ENCODE results near the gene HBS1L. TPM values are rescaled to one million over a fixed set of nuclear protein-coding genes. Genes with fewer than 3 reads are reported as not detected.

Gene HBS1L
- total and polyA plus RNA-seq, 9 donors: 25.4 to 68.1 (median 55.9) TPM

DNA sequence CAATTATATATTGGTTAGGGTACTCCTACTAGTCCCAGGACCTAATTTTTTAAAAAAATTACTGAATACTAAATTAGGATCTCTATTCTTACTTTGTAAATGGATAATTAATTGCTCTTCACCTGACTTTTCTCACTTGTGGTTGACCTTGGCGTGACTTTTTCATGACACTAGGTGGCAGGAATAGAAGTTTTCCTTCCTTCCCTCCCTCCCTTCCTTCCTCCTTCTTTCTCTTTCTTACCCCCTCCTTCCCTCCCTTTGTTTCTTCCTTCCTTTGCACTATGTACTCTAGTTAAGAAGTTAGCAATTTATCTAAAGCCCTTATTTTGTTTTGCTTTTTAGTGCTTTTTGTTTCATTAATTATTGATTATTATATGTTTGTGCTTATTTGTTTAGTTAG is 20.4 kb upstream of the HBS1L start:
- intact Hi-C loops (cut with DNase I): no loop called here
- TF ChIP-seq, protein P1, sequence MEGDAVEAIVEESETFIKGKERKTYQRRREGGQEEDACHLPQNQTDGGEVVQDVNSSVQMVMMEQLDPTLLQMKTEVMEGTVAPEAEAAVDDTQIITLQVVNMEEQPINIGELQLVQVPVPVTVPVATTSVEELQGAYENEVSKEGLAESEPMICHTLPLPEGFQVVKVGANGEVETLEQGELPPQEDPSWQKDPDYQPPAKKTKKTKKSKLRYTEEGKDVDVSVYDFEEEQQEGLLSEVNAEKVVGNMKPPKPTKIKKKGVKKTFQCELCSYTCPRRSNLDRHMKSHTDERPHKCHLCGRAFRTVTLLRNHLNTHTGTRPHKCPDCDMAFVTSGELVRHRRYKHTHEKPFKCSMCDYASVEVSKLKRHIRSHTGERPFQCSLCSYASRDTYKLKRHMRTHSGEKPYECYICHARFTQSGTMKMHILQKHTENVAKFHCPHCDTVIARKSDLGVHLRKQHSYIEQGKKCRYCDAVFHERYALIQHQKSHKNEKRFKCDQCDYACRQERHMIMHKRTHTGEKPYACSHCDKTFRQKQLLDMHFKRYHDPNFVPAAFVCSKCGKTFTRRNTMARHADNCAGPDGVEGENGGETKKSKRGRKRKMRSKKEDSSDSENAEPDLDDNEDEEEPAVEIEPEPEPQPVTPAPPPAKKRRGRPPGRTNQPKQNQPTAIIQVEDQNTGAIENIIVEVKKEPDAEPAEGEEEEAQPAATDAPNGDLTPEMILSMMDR (IDR thresholded peaks at IDR 0.05): no peak
- TF ChIP-seq EP300 (IDR thresholded peaks at IDR 0.05): no peak
- no peak for TF ChIP-seq POLR2A (IDR thresholded peaks at IDR 0.05)
- DNase-seq: no peak
- H3K4me3 ChIP-seq: no peak overlapping the region
- no peaks in the 10 kb centered on the region for H3K36me3 ChIP-seq
- 31 to 39% (median 35%) methylated on average over 1 of the region's 1 CpG for WGBS, 3 donors
- H3K27me3 ChIP-seq: no peaks in the 10 kb centered on the region
- H3K4me1 ChIP-seq (ENCODE audit: insufficient read depth): no peaks in the 10 kb centered on the region
- H3K27ac ChIP-seq: no peak overlapping the region
- H3K9me3 ChIP-seq: no peaks in the 10 kb centered on the region

DNA sequence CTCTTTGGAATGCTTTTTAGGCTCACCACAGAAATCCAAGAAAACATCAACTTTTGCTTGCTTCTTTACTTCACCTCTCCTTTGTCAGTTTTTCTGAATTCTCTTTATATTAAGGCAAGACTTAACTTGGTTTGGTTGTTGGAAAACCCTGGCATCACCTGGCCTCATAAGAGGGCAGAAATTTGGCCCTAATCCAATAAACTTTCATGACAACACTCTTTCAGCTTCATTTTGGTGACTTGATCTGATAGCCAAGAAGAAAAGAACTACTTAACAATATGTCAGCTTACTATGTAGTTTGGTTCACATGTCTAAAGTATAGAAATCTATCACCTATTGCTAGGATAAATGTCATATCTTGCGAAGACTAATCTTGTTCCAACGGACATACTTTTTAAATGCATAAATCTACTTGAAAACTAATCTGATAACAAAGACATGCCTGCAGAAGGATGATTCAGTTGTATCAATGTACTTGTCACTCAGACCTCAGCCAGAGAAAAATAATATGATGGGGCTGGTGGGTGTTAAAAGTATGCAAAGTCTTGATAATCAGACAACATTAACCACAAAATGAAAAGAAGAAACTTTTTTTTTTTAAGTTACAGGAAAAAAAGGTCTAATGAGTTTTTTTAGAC is 19.3 kb upstream of the HBS1L start:
- Histone ChIP-seq H3K36me3 (no peaks in the 10 kb centered on the region), H3K4me1 (ENCODE audit: insufficient read depth) (no peaks in the 10 kb centered on the region), H3K27me3 (no peaks in the 10 kb centered on the region), H3K9me3 (no peaks in the 10 kb centered on the region), H3K27ac (no peak overlapping the region), H3K4me3 (no peak overlapping the region)
- WGBS, 3 donors: 51 to 73% (median 69%) methylated on average over 2 of the region's 2 CpGs
- no peak for DNase-seq
- TF ChIP-seq, protein P1 (IDR thresholded peaks at IDR 0.05): no peak
- TF ChIP-seq EP300 (IDR thresholded peaks at IDR 0.05) (no peak), POLR2A (IDR thresholded peaks at IDR 0.05) (no peak)
- intact Hi-C loops (cut with DNase I): no loop called here

DNA sequence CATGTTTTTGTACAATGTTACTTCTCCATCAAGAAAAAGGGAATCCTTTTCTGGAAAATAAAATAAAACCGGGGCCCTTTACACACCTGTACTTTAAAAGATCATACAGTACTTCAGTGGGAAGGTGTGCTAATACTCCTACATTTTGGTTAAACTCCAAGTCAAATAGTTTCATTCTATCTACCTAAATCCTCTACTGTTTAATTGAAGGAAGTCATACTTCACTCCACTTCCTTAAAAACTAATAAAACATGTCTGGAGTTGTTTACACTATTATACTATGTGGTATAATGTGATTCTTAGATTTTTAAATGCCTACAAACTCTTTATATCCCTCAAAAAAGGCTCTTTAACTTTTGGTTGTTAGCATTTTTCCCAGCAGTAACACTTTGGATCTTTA is 18.6 kb upstream of the HBS1L start:
- Histone ChIP-seq H3K36me3 (no peaks in the 10 kb centered on the region), H3K4me1 (ENCODE audit: insufficient read depth) (no peaks in the 10 kb centered on the region), H3K4me3 (no peak overlapping the region), H3K27ac (no peak overlapping the region), H3K27me3 (no peaks in the 10 kb centered on the region), H3K9me3 (no peaks in the 10 kb centered on the region)
- intact Hi-C loops (cut with DNase I): no loop called here
- TF ChIP-seq, protein P1 (IDR thresholded peaks at IDR 0.05): no peak
- TF ChIP-seq POLR2A (IDR thresholded peaks at IDR 0.05): no peak
- no peak for TF ChIP-seq EP300 (IDR thresholded peaks at IDR 0.05)
- 72 to 83% (median 82%) methylated on average over 1 of the region's 1 CpG for WGBS, 3 donors
- DNase-seq: no peak

DNA sequence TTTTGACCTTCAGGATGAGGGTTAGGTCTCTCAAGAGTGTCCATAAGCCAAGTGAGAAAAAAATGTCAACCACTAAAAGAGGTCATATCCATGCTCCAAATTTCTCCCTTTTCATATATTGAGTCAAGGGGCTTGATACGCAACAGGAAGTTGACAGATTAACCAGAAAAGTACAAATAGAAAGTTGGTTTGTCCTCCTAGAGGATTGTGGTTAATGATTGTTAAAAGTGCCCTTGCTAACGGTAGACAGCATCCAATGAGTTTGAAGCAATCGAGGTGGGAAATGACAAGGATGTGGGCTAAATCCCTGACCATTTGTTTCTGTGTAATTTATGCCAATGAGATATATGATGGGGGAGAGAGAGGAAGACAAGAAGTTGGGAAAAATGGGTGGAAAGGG is 18.1 kb upstream of the HBS1L start:
- Histone ChIP-seq H3K36me3 (no peaks in the 10 kb centered on the region), H3K27ac (no peak overlapping the region), H3K9me3 (no peaks in the 10 kb centered on the region), H3K4me3 (no peak overlapping the region), H3K4me1 (ENCODE audit: insufficient read depth) (no peaks in the 10 kb centered on the region), H3K27me3 (no peaks in the 10 kb centered on the region)
- intact Hi-C loops (cut with DNase I): no loop called here
- TF ChIP-seq EP300 (IDR thresholded peaks at IDR 0.05) (no peak), POLR2A (IDR thresholded peaks at IDR 0.05) (no peak)
- TF ChIP-seq, protein P1 (IDR thresholded peaks at IDR 0.05): no peak
- no peak for DNase-seq
- WGBS, 3 donors: 65 to 73% (median 69%) methylated on average over 3 of the region's 3 CpGs

Data from ovary (tissue), 9 donors.